Activated T-helper 1 cell treated with anti-CD3 and anti-CD28 coated beads, Interleukin-12 subunit alpha, Interleukin-12 subunit beta, Interleukin-2, Interleukin-4 antibody, amounts not matched to agents 30 ng/mL and 10 ng/mL and 1 ng/mL, durations not matched to agents 14 hours and 24 hours and 36 hours (primary cell): ENCODE results near the gene B4GALNT4. TPM values are rescaled to one million over a fixed set of nuclear protein-coding genes. Genes with fewer than 3 reads are reported as not detected.
"Not testable (repeated sequence)": the region's sequence is repeated elsewhere in the genome, so short reads cannot be mapped to it uniquely, and the experiment has no call there.

Source experiments
- DNase-seq: peaks from one replicate; pipeline ENCODE4 v3.0.0; 2021; ENCODE audit warnings: low spot score
- H3K27ac Mint-ChIP-seq: one replicate; pipeline ENCODE4 v1.8.0; 2021; ENCODE audit warnings: mild to moderate bottlenecking, mixed read lengths
- H3K27me3 Mint-ChIP-seq: one replicate; pipeline ENCODE4 v1.8.0; 2022; ENCODE audit warnings: mild to moderate bottlenecking, moderate library complexity, mixed read lengths; ENCODE audit not compliant: insufficient read depth
- H3K36me3 Mint-ChIP-seq: one replicate; pipeline ENCODE4 v1.8.0; 2021; ENCODE audit warnings: low read depth, mixed read lengths
- H3K4me1 Mint-ChIP-seq: one replicate; pipeline ENCODE4 v1.8.0; 2021; ENCODE audit warnings: low read depth, mixed read lengths
- H3K4me3 Mint-ChIP-seq: one replicate; pipeline ENCODE4 v1.8.0; 2021; ENCODE audit warnings: mild to moderate bottlenecking, moderate library complexity, mixed read lengths
- H3K9me3 Mint-ChIP-seq: one replicate; pipeline ENCODE4 v1.8.0; 2021; ENCODE audit warnings: mixed read lengths
- intact Hi-C: fragments of 100-400 bp; cut with micrococcal nuclease; formaldehyde crosslinking; loops from one replicate; pipeline ENCODE4 v1.15.1; 2024
- total RNA-seq: library from RNA; stranded (reverse); gene quantifications from 2 replicates; pipeline ENCODE4 v1.2.3, GENCODE V29; 2022

Gene B4GALNT4
- total RNA-seq, 1 donor from 2014 or later: 3.8 TPM

- no peaks in the 10 kb centered on the region for H3K36me3 Mint-ChIP-seq
- intact Hi-C loops: no loop called here
- H3K4me1 Mint-ChIP-seq: no peaks in the 10 kb centered on the region
- no peak for DNase-seq
- no peak overlapping the region for H3K27ac Mint-ChIP-seq
- no peaks in the 10 kb centered on the region for H3K9me3 Mint-ChIP-seq
- H3K27me3 Mint-ChIP-seq: peaks cover 6% of the 10 kb centered on the region
- no peak overlapping the region for H3K4me3 Mint-ChIP-seq
Measured at GRCh38 chr11:379205-380094, 10.2 kb downstream of the B4GALNT4 start.

GRCh38 chr11:380095-380480, 10.8 kb downstream of the B4GALNT4 start:
- H3K36me3 Mint-ChIP-seq: no peaks in the 10 kb centered on the region
- no peak for DNase-seq
- H3K4me1 Mint-ChIP-seq: no peaks in the 10 kb centered on the region
- intact Hi-C loops: no loop called here
- peaks cover 6% of the 10 kb centered on the region for H3K27me3 Mint-ChIP-seq
- no peaks in the 10 kb centered on the region for H3K9me3 Mint-ChIP-seq
- no peak overlapping the region for H3K27ac Mint-ChIP-seq
- H3K4me3 Mint-ChIP-seq: no peak overlapping the region

GRCh38 chr11:380491-380890, 11.2 kb downstream of the B4GALNT4 start:
- intact Hi-C loops: no loop called here
- no peaks in the 10 kb centered on the region for H3K36me3 Mint-ChIP-seq
- H3K27ac Mint-ChIP-seq: no peak overlapping the region
- H3K27me3 Mint-ChIP-seq: peaks cover 6% of the 10 kb centered on the region
- no peaks in the 10 kb centered on the region for H3K9me3 Mint-ChIP-seq
- no peak overlapping the region for H3K4me3 Mint-ChIP-seq
- DNase-seq: no peak
- no peaks in the 10 kb centered on the region for H3K4me1 Mint-ChIP-seq

- H3K4me1 Mint-ChIP-seq: no peaks in the 10 kb centered on the region
- intact Hi-C loops: no loop called here
- no peak for DNase-seq
- H3K9me3 Mint-ChIP-seq: no peaks in the 10 kb centered on the region
- no peak overlapping the region for H3K4me3 Mint-ChIP-seq
- H3K27ac Mint-ChIP-seq: no peak overlapping the region
- peaks cover 6% of the 10 kb centered on the region for H3K27me3 Mint-ChIP-seq
- H3K36me3 Mint-ChIP-seq: no peaks in the 10 kb centered on the region
Measured at GRCh38 chr11:380996-381395, 11.7 kb downstream of the B4GALNT4 start.

GRCh38 chr11:381501-382072, 12.3 kb downstream of the B4GALNT4 start:
- DNase-seq: no peak
- no peak overlapping the region for H3K4me3 Mint-ChIP-seq
- H3K36me3 Mint-ChIP-seq: no peaks in the 10 kb centered on the region
- H3K4me1 Mint-ChIP-seq: no peaks in the 10 kb centered on the region
- H3K27ac Mint-ChIP-seq: no peak overlapping the region
- intact Hi-C loops: no loop called here
- peaks cover 6% of the 10 kb centered on the region for H3K27me3 Mint-ChIP-seq
- H3K9me3 Mint-ChIP-seq: peaks cover under 1% of the 10 kb centered on the region

GRCh38 chr11:382081-382629, 12.9 kb downstream of the B4GALNT4 start:
- Mint-ChIP-seq H3K36me3 (no peaks in the 10 kb centered on the region), H3K27me3 (peaks cover 8% of the 10 kb centered on the region), H3K4me3 (no peak overlapping the region), H3K4me1 (no peaks in the 10 kb centered on the region), H3K27ac (no peak overlapping the region), H3K9me3 (peaks cover 7% of the 10 kb centered on the region)
- no peak for DNase-seq
- intact Hi-C loops: no loop called here

- no peak for DNase-seq
- H3K9me3 Mint-ChIP-seq: peaks cover 8% of the 10 kb centered on the region
- intact Hi-C loops: no loop called here
- H3K4me1 Mint-ChIP-seq: no peaks in the 10 kb centered on the region
- no peaks in the 10 kb centered on the region for H3K36me3 Mint-ChIP-seq
- H3K4me3 Mint-ChIP-seq: no peak overlapping the region
- peaks cover 9% of the 10 kb centered on the region for H3K27me3 Mint-ChIP-seq
- no peak overlapping the region for H3K27ac Mint-ChIP-seq
Measured at GRCh38 chr11:383431-383830, 14.1 kb downstream of the B4GALNT4 start.

GRCh38 chr11:384511-384910, 15.2 kb downstream of the B4GALNT4 start:
- H3K36me3 Mint-ChIP-seq: no peaks in the 10 kb centered on the region
- no peak for DNase-seq
- H3K9me3 Mint-ChIP-seq: peaks cover 8% of the 10 kb centered on the region
- H3K27ac Mint-ChIP-seq: no peak overlapping the region
- no peaks in the 10 kb centered on the region for H3K4me1 Mint-ChIP-seq
- H3K4me3 Mint-ChIP-seq: no peak overlapping the region
- intact Hi-C loops: no loop called here
- H3K27me3 Mint-ChIP-seq: peaks cover 12% of the 10 kb centered on the region

GRCh38 chr11:385594-386351, 16.5 kb downstream of the B4GALNT4 start:
- intact Hi-C loops: no loop called here
- Mint-ChIP-seq H3K36me3 (no peaks in the 10 kb centered on the region), H3K27me3 (peaks cover 12% of the 10 kb centered on the region), H3K4me1 (no peaks in the 10 kb centered on the region), H3K4me3 (no peak overlapping the region), H3K27ac (no peak overlapping the region), H3K9me3 (peaks cover 8% of the 10 kb centered on the region)
- no peak for DNase-seq

GRCh38 chr11:386483-386882, 17.2 kb downstream of the B4GALNT4 start:
- Mint-ChIP-seq H3K27me3 (peaks cover 12% of the 10 kb centered on the region), H3K27ac (no peak overlapping the region), H3K4me3 (no peak overlapping the region), H3K9me3 (peaks cover 8% of the 10 kb centered on the region), H3K36me3 (no peaks in the 10 kb centered on the region), H3K4me1 (no peaks in the 10 kb centered on the region)
- intact Hi-C loops: no loop called here
- no peak for DNase-seq

- no peak for DNase-seq
- Mint-ChIP-seq H3K4me3 (no peak overlapping the region), H3K27me3 (peaks cover 9% of the 10 kb centered on the region), H3K4me1 (no peaks in the 10 kb centered on the region), H3K27ac (no peak overlapping the region), H3K36me3 (no peaks in the 10 kb centered on the region), H3K9me3 (peaks cover 8% of the 10 kb centered on the region)
- intact Hi-C loops: no loop called here
Measured at GRCh38 chr11:387193-387793, 18.0 kb downstream of the B4GALNT4 start.

- H3K27me3 Mint-ChIP-seq, H3K36me3 Mint-ChIP-seq, H3K4me3 Mint-ChIP-seq, H3K9me3 Mint-ChIP-seq, H3K27ac Mint-ChIP-seq, H3K4me1 Mint-ChIP-seq, DNase-seq, intact Hi-C loops: not testable (repeated sequence)
Measured at GRCh38 chr11:389369-389768, 20.1 kb downstream of the B4GALNT4 start.
